Stimulated activated naive CD8-positive, alpha-beta T cell treated with anti-CD3 and anti-CD28 coated beads, Interleukin-15, amount 100 ng/mL, for 72 hours (primary cell): ENCODE measurements around the gene ADGRD1.
"Not testable (repeated sequence)": the region's sequence is repeated elsewhere in the genome, so short reads cannot be mapped to it uniquely, and the experiment has no call there.

Experiments used
- ATAC-seq: fragments of 150-1000 bp; cut with Tn5 transposase; 2 replicates; pipeline ENCODE4 v1.10.0; 2021; ENCODE audit warnings: mild to moderate bottlenecking, moderate library complexity
- DNase-seq, 2 donors: peaks; one replicate each; pipeline ENCODE4 v3.0.0; 2021 to 2022
- H3K27ac Mint-ChIP-seq, 2 donors: one replicate each; pipeline ENCODE4 v1.8.0; 2022; ENCODE audit warnings: mild to moderate bottlenecking in 2 of 2, mixed read lengths in 2 of 2, moderate library complexity in 2 of 2
- H3K27me3 Mint-ChIP-seq: one replicate; pipeline ENCODE4 v1.8.0; 2022; ENCODE audit warnings: mixed read lengths
- H3K4me1 Mint-ChIP-seq: one replicate; pipeline ENCODE4 v1.8.0; 2022; ENCODE audit warnings: mild to moderate bottlenecking, mixed read lengths
- H3K4me3 Mint-ChIP-seq, 2 donors: one replicate each; pipeline ENCODE4 v1.8.0; 2022; ENCODE audit warnings: mild to moderate bottlenecking in 2 of 2, mixed read lengths in 2 of 2, moderate library complexity in 1 of 2
- H3K9me3 Mint-ChIP-seq, 2 donors: one replicate each; pipeline ENCODE4 v1.8.0; 2022; ENCODE audit warnings: mixed read lengths in 2 of 2

ADGRD1 gene

GRCh38 chr12:131063413-131063812 lies 109.7 kb downstream of the ADGRD1 start:
- DNase-seq (no peak), ATAC-seq (no peak)
- H3K27me3 Mint-ChIP-seq, result peaks cover 28% of the 10 kb centered on the region
- no peaks in the 10 kb centered on the region for H3K9me3 Mint-ChIP-seq
- H3K4me3 Mint-ChIP-seq, result no peak overlapping the region
- no peak overlapping the region for H3K27ac Mint-ChIP-seq
- H3K4me1 Mint-ChIP-seq, result no peaks in the 10 kb centered on the region

GRCh38 chr12:131063960-131064359 lies 110.3 kb downstream of the ADGRD1 start:
- peaks cover 23% of the 10 kb centered on the region for H3K27me3 Mint-ChIP-seq
- no peak overlapping the region for H3K4me3 Mint-ChIP-seq
- ATAC-seq, result no peak

GRCh38 chr12:131065279-131065678 lies 111.6 kb downstream of the ADGRD1 start:
- Mint-ChIP-seq H3K9me3 (peaks cover 0 to 3% of the 10 kb centered on the region in 2 donors), H3K27ac (peak overlapping the region in 1 of 2 donors; percentile 21), H3K27me3 (peaks cover 23% of the 10 kb centered on the region), H3K4me3 (no peak overlapping the region), H3K4me1 (no peaks in the 10 kb centered on the region)
- ATAC-seq (no peak), DNase-seq (no peak)

More at GRCh38 chr12:131063960-131064359, 110.3 kb downstream of the ADGRD1 start:
- no peak for DNase-seq
- no peaks in the 10 kb centered on the region for H3K9me3 Mint-ChIP-seq
- no peak overlapping the region for H3K27ac Mint-ChIP-seq
- H3K4me1 Mint-ChIP-seq, result no peaks in the 10 kb centered on the region

GRCh38 chr12:131065801-131066200 lies 112.1 kb downstream of the ADGRD1 start:
- Mint-ChIP-seq H3K4me1 (no peaks in the 10 kb centered on the region), H3K4me3 (no peak overlapping the region), H3K9me3 (peaks cover 0 to 8% of the 10 kb centered on the region in 2 donors), H3K27me3 (peaks cover 23% of the 10 kb centered on the region), H3K27ac (no peak overlapping the region)
- DNase-seq (no peak), ATAC-seq (no peak)

GRCh38 chr12:131066207-131066885 lies 112.6 kb downstream of the ADGRD1 start:
- Mint-ChIP-seq H3K27me3 (peaks cover 23% of the 10 kb centered on the region), H3K9me3 (peaks cover 0 to 11% of the 10 kb centered on the region in 2 donors), H3K4me1 (no peaks in the 10 kb centered on the region), H3K27ac (no peak overlapping the region), H3K4me3 (no peak overlapping the region)
- ATAC-seq, result peak; percentile 33
- no peak for DNase-seq

GRCh38 chr12:131066886-131067490 lies 113.3 kb downstream of the ADGRD1 start:
- ATAC-seq, result no peak
- H3K4me1 Mint-ChIP-seq, result no peaks in the 10 kb centered on the region
- H3K27ac Mint-ChIP-seq, result no peak overlapping the region
- DNase-seq, result no peak
- H3K9me3 Mint-ChIP-seq, result peaks cover 0 to 11% of the 10 kb centered on the region in 2 donors
- H3K27me3 Mint-ChIP-seq, result peaks cover 23% of the 10 kb centered on the region
- H3K4me3 Mint-ChIP-seq, result no peak overlapping the region

GRCh38 chr12:131067981-131068851 lies 114.5 kb downstream of the ADGRD1 start:
- H3K9me3 Mint-ChIP-seq, result peaks cover 0 to 11% of the 10 kb centered on the region in 2 donors
- H3K27me3 Mint-ChIP-seq, result peaks cover 23% of the 10 kb centered on the region
- DNase-seq, result no peak
- H3K27ac Mint-ChIP-seq, result peak overlapping the region in 1 of 2 donors; percentile 19
- no peak overlapping the region for H3K4me3 Mint-ChIP-seq
- ATAC-seq, result no peak
- H3K4me1 Mint-ChIP-seq, result no peaks in the 10 kb centered on the region

GRCh38 chr12:131068926-131069720 lies 115.4 kb downstream of the ADGRD1 start:
- not testable (repeated sequence) for H3K27ac Mint-ChIP-seq, DNase-seq, H3K4me3 Mint-ChIP-seq, H3K4me1 Mint-ChIP-seq, ATAC-seq
- peaks cover 0 to 11% of the 10 kb centered on the region in 2 donors for H3K9me3 Mint-ChIP-seq
- H3K27me3 Mint-ChIP-seq, result peaks cover 14% of the 10 kb centered on the region

GRCh38 chr12:131070136-131070535 lies 116.4 kb downstream of the ADGRD1 start:
- H3K4me3 Mint-ChIP-seq, H3K4me1 Mint-ChIP-seq, DNase-seq, H3K27ac Mint-ChIP-seq, H3K27me3 Mint-ChIP-seq, ATAC-seq: not testable (repeated sequence)
- H3K9me3 Mint-ChIP-seq, result peaks cover 0 to 11% of the 10 kb centered on the region in 2 donors

GRCh38 chr12:131070668-131071067 lies 117.0 kb downstream of the ADGRD1 start:
- not testable (repeated sequence) for H3K27ac Mint-ChIP-seq, DNase-seq, H3K4me1 Mint-ChIP-seq, H3K4me3 Mint-ChIP-seq, H3K27me3 Mint-ChIP-seq
- peak; percentile 36 for ATAC-seq
- H3K9me3 Mint-ChIP-seq, result peaks cover 0 to 11% of the 10 kb centered on the region in 2 donors

GRCh38 chr12:131071234-131071820 lies 117.6 kb downstream of the ADGRD1 start:
- peaks cover 0 to 11% of the 10 kb centered on the region in 2 donors for H3K9me3 Mint-ChIP-seq
- not testable (repeated sequence) for DNase-seq, H3K27me3 Mint-ChIP-seq, H3K4me1 Mint-ChIP-seq, H3K4me3 Mint-ChIP-seq, ATAC-seq, H3K27ac Mint-ChIP-seq

GRCh38 chr12:131071950-131072349 lies 118.2 kb downstream of the ADGRD1 start:
- not testable (repeated sequence) for H3K27me3 Mint-ChIP-seq, ATAC-seq, H3K27ac Mint-ChIP-seq, DNase-seq, H3K4me1 Mint-ChIP-seq, H3K4me3 Mint-ChIP-seq
- H3K9me3 Mint-ChIP-seq, result peaks cover 0 to 11% of the 10 kb centered on the region in 2 donors

- no peaks in the 10 kb centered on the region for H3K4me1 Mint-ChIP-seq
- DNase-seq (no peak), ATAC-seq (no peak)
- no peak overlapping the region for H3K27ac Mint-ChIP-seq
- H3K27me3 Mint-ChIP-seq, result peaks cover 3% of the 10 kb centered on the region
- peaks cover 0 to 11% of the 10 kb centered on the region in 2 donors for H3K9me3 Mint-ChIP-seq
- no peak overlapping the region for H3K4me3 Mint-ChIP-seq
These were observed 118.9 kb downstream of the ADGRD1 start for GRCh38 chr12:131072451-131073230.
